Measurements from ENCODE around the gene CDCA3. TPM values are rescaled to one million over a fixed set of nuclear protein-coding genes. Genes with fewer than 3 reads are reported as not detected.

Gene CDCA3
- total and polyA plus RNA-seq, 2 of the 13 experiments (the other 11 are each of a cell fraction or from before 2014, with no cell fraction given) = 32.7 to 56.5 TPM

DNA sequence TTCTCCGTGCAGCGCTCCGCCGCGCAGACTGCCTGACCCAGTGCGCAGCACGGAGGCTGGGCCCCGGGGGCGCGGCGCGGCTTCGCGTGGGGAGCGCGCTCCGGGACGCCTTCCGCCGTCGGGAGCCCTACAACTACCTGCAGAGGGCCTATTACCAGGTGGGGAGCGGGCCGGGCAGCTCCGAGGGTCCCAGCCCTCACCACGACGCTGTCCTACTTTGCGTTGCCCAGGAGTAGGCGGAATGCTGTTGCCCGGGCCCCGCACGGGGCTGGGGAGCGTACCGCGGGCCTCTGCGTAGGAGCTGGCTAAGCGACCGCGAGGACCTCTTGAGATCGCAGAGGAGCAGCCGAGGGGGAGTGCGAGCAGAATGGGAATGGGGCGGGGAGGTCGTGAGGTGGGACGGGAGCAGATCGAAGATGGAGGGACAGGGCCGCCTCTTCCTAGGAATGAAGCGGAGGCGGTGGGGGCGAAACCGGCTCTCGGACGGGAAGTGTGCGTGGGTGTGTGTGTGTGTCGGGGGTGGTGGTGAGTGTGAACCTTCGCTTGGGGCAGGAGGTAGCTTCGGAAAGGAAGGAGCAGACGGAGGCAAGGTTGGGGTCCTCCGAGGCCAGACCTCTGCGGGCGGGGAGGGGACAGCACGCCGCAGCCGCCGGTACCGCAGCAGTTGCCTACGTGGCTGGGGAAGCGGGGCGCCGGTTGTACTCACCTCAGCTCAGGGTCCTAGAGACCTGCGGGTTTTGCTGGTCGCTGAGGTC lies 22.1 kb downstream of the CDCA3 start (continued):
- TF ChIP-seq ZBTB25 (CRISPR knock-in tag; IDR thresholded peaks at IDR 0.05) = no peak
- peak; percentile 44; the same call in 1 of the 2 replicates for TF ChIP-seq ZNF335 (CRISPR knock-in tag; IDR thresholded peaks at IDR 0.05)
- peak; percentile 90; the same call in 1 of the 2 replicates for TF ChIP-seq ZNF850 (CRISPR knock-in tag; conservative IDR thresholded peaks at IDR 0.05)
- TF ChIP-seq ZNF616 (CRISPR knock-in tag; IDR thresholded peaks at IDR 0.05; ENCODE audit: low read depth) = 0 out of 2 replicates have a peak, but pooled peaks have one; percentile 40
- TF ChIP-seq ZNF350 (CRISPR knock-in tag; IDR thresholded peaks at IDR 0.05; ENCODE audit: borderline replicate concordance, low read depth) = peak; percentile 66; the same call in 1 of the 2 replicates
- TF ChIP-seq, protein P1, sequence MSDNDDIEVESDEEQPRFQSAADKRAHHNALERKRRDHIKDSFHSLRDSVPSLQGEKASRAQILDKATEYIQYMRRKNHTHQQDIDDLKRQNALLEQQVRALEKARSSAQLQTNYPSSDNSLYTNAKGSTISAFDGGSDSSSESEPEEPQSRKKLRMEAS (IDR thresholded peaks at IDR 0.05) = peak; percentile 66
- TF ChIP-seq, protein P2, sequence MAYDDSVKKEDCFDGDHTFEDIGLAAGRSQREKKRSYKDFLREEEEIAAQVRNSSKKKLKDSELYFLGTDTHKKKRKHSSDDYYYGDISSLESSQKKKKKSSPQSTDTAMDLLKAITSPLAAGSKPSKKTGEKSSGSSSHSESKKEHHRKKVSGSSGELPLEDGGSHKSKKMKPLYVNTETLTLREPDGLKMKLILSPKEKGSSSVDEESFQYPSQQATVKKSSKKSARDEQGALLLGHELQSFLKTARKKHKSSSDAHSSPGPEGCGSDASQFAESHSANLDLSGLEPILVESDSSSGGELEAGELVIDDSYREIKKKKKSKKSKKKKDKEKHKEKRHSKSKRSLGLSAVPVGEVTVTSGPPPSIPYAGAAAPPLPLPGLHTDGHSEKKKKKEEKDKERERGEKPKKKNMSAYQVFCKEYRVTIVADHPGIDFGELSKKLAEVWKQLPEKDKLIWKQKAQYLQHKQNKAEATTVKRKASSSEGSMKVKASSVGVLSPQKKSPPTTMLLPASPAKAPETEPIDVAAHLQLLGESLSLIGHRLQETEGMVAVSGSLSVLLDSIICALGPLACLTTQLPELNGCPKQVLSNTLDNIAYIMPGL (CRISPR knock-in tag; IDR thresholded peaks at IDR 0.05; ENCODE audit: borderline replicate concordance in 1 of 2, low read depth in 1 of 2) = peak; percentile 43 to 92; a peak in 3 of 4 replicates

Data from HepG2 (cell line).